HG02885 (cell line): ENCODE results near the gene DLX3.
A peak's percentile ranks its signal among the peaks of the same experiment; 100 is the strongest.

Experiments used
- ATAC-seq: cut with Tn5 transposase; IDR thresholded peaks from one replicate; pipeline ENCODE4 v1.9.1; 2021; ENCODE audit warnings: mild to moderate bottlenecking; ENCODE audit not compliant: unreplicated experiment, poor library complexity

DLX3 gene

GRCh38 chr17:49977463-49978389 lies 17.3 kb downstream of the DLX3 start:
- no peak for ATAC-seq

GRCh38 chr17:49976828-49977202 lies 18.2 kb downstream of the DLX3 start:
- no peak for ATAC-seq

DNA sequence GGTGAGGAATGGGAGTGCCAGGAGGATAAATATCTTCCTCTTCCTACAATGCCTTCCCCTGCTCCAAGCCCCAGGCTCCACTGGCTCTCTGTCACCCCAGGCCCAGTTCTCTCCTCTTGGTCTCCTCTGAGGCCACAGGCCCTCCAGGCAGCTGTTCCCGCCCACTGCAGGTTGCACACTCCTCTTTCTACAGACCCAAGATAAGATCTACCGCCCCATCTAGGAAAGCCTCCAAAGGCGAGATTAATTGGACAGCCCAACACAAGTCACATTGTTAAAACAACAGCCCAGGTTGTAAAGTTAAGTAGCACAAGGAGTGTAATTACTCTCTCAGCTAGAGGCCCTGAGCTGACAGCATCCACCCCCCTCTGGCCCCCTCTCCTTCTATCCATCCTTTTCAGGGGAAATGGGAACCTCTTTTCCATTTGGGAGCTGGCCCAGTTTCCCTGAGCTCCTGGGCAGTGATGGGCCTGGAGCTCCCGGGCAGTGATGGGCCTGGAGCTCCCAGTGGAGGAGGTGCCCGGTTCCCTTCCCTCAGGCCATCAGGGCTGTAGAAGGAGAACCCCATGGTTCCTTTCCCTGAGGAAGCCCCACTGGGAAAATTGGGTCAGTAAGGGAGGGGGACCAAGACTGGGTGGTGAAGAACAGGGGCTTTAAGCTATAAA lies 18.7 kb downstream of the DLX3 start:
- ATAC-seq, result no peak

DNA sequence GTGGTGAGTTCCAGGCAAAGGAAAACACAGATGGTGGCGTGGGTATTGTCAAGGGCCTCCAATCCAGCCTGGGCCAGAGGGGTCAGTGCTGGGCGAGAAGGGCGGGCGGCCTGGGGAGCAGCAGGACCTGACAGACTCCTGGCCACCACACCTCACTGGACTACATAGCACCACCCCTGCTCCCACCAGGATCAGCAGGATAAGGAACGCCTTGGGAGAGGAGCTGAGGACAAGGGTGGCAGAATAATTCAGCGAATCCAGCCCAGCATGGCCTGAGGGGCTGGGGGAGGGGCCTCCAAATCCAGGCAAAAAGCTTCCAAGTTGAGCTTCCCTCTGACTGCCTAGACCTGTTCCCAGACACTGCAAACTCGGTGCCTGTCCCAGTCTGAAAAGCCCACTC lies 19.5 kb downstream of the DLX3 start:
- no peak for ATAC-seq

DNA sequence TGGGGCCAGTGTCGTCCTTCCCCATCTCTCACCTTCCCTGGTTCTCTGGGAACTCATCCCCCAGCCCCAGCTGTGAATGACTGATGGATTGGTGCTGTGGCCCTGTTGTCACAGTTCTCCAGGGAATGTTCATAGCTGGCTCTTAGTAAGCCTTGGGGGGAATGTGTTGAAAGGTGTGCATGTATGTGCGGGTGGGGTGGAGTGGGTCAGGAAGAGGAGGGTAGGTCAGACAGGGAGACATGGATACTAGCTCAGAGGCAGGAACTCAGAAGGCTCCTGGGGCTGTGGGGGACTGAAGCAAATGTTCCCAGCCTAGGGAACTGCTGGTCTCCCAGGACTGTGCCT lies 21.8 kb downstream of the DLX3 start:
- ATAC-seq, result no peak

- ATAC-seq, result no peak
These were observed 22.3 kb downstream of the DLX3 start for GRCh38 chr17:49972486-49973270.

DNA sequence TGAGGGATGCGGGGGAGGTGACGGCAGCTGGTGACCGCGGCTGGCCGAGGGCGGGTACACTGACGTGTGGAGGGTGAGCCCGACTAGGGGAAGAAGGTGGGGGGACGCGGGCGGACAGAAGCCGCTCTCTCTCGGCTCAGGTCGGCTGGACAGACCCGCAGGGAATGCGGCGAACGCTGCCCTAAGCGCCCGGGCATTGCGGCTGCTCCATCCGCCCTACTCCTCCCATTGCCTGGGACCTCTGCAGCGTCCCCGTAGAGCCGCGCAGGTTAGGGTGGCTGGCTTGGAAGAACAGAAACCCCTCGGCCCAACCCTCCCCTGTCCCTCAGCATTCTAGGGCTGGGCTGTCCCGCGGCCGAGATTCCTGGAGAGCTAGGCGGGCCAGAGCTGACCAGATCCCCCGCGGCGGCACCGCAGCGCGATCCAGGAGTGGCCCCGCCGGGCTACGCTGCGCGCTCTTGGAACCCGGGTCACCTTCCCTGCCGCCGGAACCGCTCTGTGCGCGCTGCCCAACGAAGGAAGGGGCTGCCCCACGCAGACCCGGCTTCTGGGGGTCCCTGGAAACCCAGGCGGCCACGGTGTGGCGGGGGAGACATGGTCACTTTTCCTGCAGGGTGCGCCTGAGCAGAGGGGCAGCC lies 23.1 kb downstream of the DLX3 start:
- no peak for ATAC-seq

GRCh38 chr17:49971199-49971847 lies 23.7 kb downstream of the DLX3 start:
- ATAC-seq, result no peak

GRCh38 chr17:49970498-49970897 lies 24.5 kb downstream of the DLX3 start:
- ATAC-seq, result no peak

DNA sequence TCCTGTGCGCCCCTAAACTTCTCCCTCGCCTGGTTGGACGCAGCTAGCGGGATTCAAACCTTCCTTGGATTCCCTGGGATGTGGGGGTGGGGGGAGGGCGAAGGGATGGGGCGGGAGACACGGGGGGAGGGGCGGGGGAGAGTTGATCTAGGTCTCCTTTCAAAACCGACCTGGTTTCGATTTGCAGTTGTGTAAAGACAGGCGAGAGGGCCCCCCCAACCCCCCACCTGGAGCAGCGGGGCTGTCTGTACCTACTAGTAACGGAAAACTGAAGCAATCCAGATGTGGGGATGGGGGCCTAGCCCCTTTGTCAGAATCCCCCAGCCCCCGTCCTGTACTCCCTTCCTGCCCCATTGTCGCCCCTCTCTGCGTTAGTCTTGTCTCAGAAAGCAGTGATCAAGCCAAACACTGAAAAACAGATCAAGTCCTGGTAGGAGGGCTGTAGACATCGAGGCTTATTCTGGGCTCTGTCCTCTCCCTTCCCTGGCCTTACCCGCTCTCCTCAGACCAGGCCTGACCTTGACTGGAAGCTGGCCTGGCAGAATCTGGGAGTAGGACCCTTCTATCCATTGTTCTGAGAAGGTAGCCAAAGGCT lies 25.1 kb downstream of the DLX3 start:
- no peak for ATAC-seq

- no peak for ATAC-seq
These were observed 25.8 kb downstream of the DLX3 start, which contains the start of gene DLX4 for GRCh38 chr17:49969134-49969759. Gene DLX4, plus strand, starts transcription at chr17:49969190. Its CDS starts 279 bp downstream, at chr17:49969469.

DNA sequence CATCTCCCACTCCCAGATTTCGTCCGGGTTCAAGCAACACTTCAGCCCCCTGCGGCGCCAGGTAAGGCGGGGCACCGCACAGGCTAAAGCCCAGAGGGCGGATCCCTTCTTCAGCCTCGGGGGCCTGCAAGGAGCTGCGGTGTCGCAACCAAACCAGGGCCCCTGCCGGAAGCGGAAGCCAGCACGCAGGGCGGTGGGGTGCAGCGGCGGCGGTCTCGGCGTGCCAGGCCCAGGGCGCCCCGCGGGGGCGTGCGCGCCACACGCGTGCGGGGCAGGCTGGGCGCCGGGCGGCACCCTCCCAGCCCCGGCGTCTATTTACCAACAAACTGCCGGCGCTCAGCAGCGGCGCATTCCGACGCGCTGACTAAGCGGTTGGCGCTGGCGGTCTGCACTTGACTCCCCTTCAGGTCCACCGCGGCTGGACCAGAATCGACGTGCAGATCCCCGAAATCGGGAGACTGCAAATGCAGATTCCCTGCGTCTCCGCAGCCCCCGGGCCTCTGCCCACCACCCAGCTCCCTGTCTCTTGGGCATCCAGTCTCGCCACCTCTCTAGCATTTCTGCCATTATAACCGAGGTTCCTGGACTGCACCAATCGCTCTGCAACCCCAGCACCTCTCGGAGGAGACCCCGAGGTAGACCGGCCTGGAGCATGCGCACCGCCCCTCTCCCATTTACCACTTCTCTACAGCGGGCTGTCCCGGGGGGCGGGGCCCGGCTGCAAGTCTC lies 26.5 kb downstream of the DLX3 start:
- ATAC-seq, result peak; percentile 44

DNA sequence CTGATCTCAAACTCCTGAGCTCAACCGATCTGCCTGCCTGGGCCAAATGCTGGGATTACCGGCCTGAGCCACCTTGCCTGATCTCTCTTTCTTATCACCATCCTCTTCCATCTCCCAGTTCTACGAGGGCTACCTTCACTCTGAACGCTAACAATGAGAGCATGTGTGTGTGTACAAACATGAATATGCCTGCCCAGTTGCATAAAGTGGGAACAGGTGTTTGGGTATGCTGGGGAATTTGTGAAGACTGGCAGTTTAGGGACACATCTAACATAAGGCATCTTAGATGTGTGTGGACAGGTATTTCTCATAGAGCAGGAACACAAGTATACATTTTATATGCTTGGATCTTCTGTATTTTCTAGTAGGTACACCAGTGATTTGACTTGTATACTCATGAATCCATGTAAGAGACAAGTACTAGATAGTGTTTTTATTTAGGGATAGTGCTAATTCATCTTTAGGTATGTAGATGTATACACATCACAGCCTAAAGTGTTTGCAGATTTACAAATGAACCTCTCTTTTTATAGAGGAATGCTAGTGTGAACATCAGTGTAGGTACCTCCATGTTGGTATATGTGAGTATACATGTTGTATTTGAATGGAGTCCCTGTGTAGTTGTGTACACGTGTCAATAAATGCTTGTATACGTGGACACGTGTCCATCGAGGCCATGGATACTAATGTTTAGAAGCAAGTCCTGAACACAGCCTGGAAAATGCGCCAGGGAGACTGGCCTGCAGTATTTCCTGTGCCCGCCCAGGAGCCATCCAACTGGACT lies 27.2 kb downstream of the DLX3 start:
- ATAC-seq, result no peak

DNA sequence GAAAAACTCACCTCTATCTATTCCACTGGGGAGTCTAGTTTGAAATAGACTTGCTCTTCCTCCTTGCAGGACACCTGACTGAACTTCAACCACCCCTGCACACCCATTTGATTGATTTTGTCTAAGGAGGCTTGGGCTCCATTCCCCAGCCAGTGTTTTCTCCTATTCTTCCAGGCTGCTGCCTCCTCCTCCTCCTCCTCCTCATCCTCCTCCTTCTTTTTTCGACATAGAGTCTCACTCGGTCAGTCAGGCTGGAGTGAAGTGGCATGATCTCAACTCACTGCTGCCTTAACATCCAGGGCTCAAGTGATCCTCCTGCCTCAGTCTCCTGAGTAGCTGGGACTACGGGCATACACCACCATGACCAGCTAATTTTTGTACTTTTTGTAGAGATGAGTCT lies 27.8 kb downstream of the DLX3 start:
- no peak for ATAC-seq

- ATAC-seq, result no peak
These were observed 28.3 kb downstream of the DLX3 start for GRCh38 chr17:49966767-49967166.

- no peak for ATAC-seq
These were observed 29.5 kb downstream of the DLX3 start for GRCh38 chr17:49965524-49965909.

DNA sequence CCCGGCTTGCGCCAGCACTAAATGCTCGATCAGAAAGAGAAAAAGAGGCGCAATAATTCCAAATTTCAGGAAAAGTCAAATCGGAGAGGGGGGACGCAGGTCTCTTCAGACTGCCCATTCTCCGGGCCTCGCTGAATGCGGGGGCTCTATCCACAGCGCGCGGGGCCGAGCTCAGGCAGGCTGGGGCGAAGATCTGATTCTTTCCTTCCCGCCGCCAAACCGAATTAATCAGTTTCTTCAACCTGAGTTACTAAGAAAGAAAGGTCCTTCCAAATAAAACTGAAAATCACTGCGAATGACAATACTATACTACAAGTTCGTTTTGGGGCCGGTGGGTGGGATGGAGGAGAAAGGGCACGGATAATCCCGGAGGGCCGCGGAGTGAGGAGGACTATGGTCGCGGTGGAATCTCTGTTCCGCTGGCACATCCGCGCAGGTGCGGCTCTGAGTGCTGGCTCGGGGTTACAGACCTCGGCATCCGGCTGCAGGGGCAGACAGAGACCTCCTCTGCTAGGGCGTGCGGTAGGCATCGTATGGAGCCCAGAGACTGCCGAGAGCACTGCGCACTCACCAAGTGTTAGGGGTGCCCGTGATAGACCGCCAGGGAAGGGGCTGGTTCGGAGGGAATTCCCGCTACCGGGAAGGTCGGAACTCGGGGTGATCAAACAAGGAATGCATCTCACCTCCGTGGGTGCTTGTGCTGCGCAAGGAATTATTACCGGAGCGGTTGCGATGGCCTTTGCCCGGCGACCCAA lies 30.1 kb downstream of the DLX3 start:
- ATAC-seq, result no peak
